Colonic mucosa (tissue), 4 donors: ENCODE data around the gene PPP3R1. TPM values are rescaled to one million over a fixed set of nuclear protein-coding genes. Genes with fewer than 3 reads are reported as not detected.
A peak's percentile ranks its signal among the peaks of the same experiment; 100 is the strongest.

ENCODE experiments used
- DNase-seq: peaks from one replicate; pipeline ENCODE4 v3.0.0-alpha.2; 2020
- H3K27ac ChIP-seq: fragments of 200-600 bp; one replicate; pipeline ENCODE4 v1.8.0; 2021
- H3K27me3 ChIP-seq: fragments of 200-600 bp; one replicate; pipeline ENCODE4 v1.8.0; 2021
- H3K36me3 ChIP-seq: fragments of 200-600 bp; one replicate; pipeline ENCODE4 v1.8.0; 2021
- H3K4me1 ChIP-seq: fragments of 200-600 bp; one replicate; pipeline ENCODE4 v1.8.0; 2021; ENCODE audit warnings: mild to moderate bottlenecking
- H3K4me3 ChIP-seq: fragments of 200-600 bp; one replicate; pipeline ENCODE4 v1.8.0; 2021
- H3K9ac ChIP-seq, 2 donors: one replicate each; pipeline ENCODE4 v1.7.0; 2013; ENCODE audit warnings: control low read depth in 2 of 2, low read depth in 2 of 2, low read length in 2 of 2
- H3K9me3 ChIP-seq: fragments of 200-600 bp; one replicate; pipeline ENCODE4 v1.8.0; 2021
- intact Hi-C: fragments of 100-400 bp; cut with DNase I; formaldehyde crosslinking; loops from one replicate; pipeline ENCODE4 v1.14.1; 2022
- total RNA-seq, 2 donors: library from RNA; stranded (reverse); fragmentation: NEBNext Ultra II Directional in 1 of 2; extraction: Animal tissue kit (Norgen Biotek cat#: 25700) in 1 of 2; gene quantifications; one replicate each; pipeline ENCODE4 v1.2.1, GENCODE V29; 2021
- TF ChIP-seq, protein P1 (sequence below): fragments of 200-600 bp; IDR thresholded peaks from one replicate; pipeline ENCODE4 v1.8.0; 2022; ENCODE audit warnings: antibody characterized with exemption, mild to moderate bottlenecking
- donor health status: healthy.
- donor health status: DM: no; HTN: no; CAD: no.
- donor health status: DM: no; HTN: no; CAD: no.

The PPP3R1 gene
- total RNA-seq, 2 donors from 2014 or later, result 45.1 to 67.8 TPM

DNA sequence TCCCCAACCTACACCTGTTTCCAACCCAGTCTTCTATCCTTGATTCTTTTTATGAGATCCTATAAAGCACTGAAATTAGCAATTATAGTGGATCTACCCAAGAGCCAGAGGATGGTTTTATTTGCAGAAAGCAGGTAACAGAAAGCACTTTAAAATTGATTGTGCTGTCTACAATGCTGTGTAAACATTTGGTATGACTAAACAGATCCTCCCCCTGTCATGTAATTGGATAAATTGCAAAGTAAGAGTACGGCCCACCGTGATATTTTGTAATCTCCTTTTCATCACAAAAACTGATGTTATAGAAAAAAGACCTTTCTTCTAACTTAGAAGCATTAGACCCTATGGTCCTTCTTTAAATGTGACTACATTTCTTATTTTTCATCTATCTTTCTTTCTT, 11.3 kb upstream of the PPP3R1 start:
- Histone ChIP-seq H3K4me3 (no peak overlapping the region), H3K9ac (no peak overlapping the region), H3K4me1 (no peaks in the 10 kb centered on the region), H3K27ac (no peak overlapping the region), H3K27me3 (no peaks in the 10 kb centered on the region), H3K36me3 (no peaks in the 10 kb centered on the region), H3K9me3 (no peaks in the 10 kb centered on the region)
- TF ChIP-seq, protein P1, sequence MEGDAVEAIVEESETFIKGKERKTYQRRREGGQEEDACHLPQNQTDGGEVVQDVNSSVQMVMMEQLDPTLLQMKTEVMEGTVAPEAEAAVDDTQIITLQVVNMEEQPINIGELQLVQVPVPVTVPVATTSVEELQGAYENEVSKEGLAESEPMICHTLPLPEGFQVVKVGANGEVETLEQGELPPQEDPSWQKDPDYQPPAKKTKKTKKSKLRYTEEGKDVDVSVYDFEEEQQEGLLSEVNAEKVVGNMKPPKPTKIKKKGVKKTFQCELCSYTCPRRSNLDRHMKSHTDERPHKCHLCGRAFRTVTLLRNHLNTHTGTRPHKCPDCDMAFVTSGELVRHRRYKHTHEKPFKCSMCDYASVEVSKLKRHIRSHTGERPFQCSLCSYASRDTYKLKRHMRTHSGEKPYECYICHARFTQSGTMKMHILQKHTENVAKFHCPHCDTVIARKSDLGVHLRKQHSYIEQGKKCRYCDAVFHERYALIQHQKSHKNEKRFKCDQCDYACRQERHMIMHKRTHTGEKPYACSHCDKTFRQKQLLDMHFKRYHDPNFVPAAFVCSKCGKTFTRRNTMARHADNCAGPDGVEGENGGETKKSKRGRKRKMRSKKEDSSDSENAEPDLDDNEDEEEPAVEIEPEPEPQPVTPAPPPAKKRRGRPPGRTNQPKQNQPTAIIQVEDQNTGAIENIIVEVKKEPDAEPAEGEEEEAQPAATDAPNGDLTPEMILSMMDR, result no peak
- intact Hi-C loops, result no loop called here
- DNase-seq, result no peak

DNA sequence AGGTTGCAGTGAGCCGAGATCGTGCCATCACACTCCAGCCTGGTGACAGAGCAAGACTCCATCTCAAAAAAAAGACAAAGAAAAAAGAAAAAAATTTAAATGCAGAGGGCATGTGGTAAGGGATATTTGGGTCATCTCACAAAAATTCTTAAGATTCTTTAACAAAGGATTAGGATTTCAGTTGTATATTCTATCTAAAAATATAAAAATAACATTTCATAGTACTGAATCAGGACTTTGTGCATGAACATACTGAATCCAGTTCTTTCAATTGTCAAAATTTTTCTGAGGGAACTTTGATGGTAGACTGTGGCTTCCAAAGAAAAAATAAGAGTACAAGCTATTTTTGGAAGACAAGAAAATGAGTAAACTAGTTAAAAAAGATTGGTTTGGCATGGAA, 6.5 kb upstream of the PPP3R1 start:
- no peaks in the 10 kb centered on the region for H3K27me3 ChIP-seq
- no peak overlapping the region for H3K27ac ChIP-seq
- intact Hi-C loops, result no loop called here
- H3K36me3 ChIP-seq, result no peaks in the 10 kb centered on the region
- DNase-seq, result no peak
- no peak overlapping the region for H3K4me3 ChIP-seq
- no peaks in the 10 kb centered on the region for H3K4me1 ChIP-seq
- TF ChIP-seq, protein P1, result no peak
- no peak overlapping the region for H3K9ac ChIP-seq
- no peaks in the 10 kb centered on the region for H3K9me3 ChIP-seq

DNA sequence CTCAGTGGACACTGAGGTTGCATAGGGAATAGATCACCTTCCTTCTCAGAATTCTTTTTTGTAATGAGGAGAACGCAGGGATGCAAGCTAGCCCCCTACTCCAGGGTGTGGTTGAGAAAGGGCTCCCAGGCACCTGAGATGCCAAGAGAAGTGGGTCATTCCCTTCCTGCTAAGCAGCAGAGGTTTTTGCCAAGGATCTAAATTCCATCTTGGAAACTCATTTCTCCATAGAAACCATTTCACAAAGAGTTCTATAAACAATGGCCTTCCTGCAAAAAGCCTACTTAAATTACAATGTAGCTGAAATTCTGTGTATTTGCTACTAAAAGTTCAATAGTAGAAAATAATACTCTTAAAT, 3.7 kb upstream of the PPP3R1 start:
- Histone ChIP-seq H3K27ac (no peak overlapping the region), H3K36me3 (no peaks in the 10 kb centered on the region), H3K4me3 (no peak overlapping the region), H3K27me3 (no peaks in the 10 kb centered on the region), H3K4me1 (no peaks in the 10 kb centered on the region), H3K9me3 (no peaks in the 10 kb centered on the region), H3K9ac (no peak overlapping the region)
- DNase-seq, result no peak
- intact Hi-C loops, result no loop called here
- TF ChIP-seq, protein P1, result no peak

DNA sequence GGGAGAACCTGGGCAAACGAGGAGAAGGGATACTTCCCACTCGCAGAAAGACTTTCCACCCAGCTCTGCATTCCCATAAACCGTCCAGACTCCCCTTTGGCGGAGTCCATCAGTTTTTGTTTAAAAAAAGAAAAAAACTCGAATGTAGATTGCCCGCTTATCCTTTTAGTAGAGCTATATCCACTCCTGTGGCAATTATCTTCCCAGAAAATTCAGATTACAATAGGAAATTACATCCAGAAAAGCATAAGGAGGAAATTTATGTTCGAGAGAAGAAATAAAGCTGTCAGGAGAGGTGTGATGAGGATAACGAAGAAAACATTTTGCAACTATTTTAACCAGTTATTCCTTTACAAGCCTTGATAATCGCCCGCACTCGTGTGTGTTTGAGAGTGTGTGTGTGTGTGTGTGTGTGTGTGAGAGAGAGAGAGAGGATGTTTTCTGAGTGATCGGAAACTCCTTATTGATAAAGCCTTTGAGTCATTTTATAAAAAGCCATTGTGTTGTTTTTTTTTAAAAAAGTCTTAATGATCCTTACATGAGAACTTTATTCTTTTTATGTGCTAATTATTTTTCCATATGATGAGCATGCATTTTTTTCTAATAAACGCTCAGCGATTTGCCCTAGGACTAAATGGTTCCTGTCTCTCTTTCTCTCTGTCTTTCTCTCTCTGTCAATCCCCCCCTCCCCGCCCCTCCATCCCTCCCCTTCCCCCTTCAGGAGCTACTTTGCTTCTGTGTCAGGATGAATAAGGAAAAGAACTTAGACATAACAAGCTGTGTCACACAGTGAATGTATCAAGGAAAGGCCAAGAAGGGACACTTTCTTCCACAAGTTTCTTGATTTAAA, 1.1 kb upstream of the PPP3R1 start:
- Histone ChIP-seq H3K36me3 (no peaks in the 10 kb centered on the region), H3K9ac (peak overlapping the region; percentile 74 to 100), H3K27ac (peak overlapping the region; percentile 99), H3K9me3 (no peaks in the 10 kb centered on the region), H3K4me3 (peak overlapping the region; percentile 61), H3K4me1 (peaks cover 7% of the 10 kb centered on the region), H3K27me3 (no peaks in the 10 kb centered on the region)
- intact Hi-C loops, result no loop called here
- TF ChIP-seq, protein P1, result no peak
- DNase-seq, result peak; percentile 45

DNA sequence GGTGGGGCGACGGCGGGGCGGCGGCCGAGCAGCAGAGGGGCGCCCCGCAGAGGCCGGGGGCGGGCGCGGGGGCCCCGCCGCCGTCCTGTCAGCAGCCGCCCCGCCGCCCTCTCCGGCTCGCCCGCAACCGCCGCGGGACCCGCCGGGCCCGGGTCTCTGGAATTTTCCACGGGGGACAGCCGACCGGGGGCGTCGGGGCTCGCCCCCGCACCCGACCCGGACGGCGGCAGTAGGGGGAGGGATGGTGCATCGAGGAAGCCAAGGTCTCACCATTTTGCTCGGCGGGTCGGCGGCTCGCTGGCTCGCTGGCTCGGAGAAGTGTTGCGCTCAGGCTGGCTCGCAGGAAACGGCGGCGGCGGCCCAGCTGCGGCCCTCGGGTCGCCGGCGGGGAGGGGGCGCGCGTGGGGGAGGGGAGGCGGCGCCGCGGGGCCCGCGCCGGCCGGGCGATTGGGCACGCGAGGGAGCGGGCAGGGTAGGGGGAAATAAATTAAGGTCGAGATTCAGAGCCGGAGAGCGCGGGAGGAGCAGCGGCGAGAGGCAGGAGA, 405 bp downstream of the PPP3R1 start:
- Histone ChIP-seq H3K9me3 (no peaks in the 10 kb centered on the region), H3K4me3 (peak overlapping the region; percentile 61), H3K4me1 (peaks cover 16% of the 10 kb centered on the region), H3K27me3 (no peaks in the 10 kb centered on the region), H3K27ac (peak overlapping the region; percentile 99), H3K9ac (peak overlapping the region; percentile 87 to 90), H3K36me3 (no peaks in the 10 kb centered on the region)
- TF ChIP-seq, protein P1, result no peak
- intact Hi-C loops, result no loop called here
- peak; percentile 34 for DNase-seq
